Neuron (in vitro differentiated cells): ENCODE data around the gene NT5C2.
"Not testable (repeated sequence)": the region's sequence is repeated elsewhere in the genome, so short reads cannot be mapped to it uniquely, and the experiment has no call there.

Experiments used
- H2AFZ ChIP-seq: one replicate; pipeline ENCODE4 v1.6.1; 2013; ENCODE audit warnings: low read depth, mild to moderate bottlenecking, inconsistent platforms, low read length, moderate library complexity
- H3K27me3 ChIP-seq: one replicate; pipeline ENCODE4 v1.6.1; 2013; ENCODE audit warnings: low read length; ENCODE audit not compliant: insufficient read depth
- H3K36me3 ChIP-seq: one replicate; pipeline ENCODE4 v1.6.1; 2013; ENCODE audit warnings: low read length; ENCODE audit not compliant: insufficient read depth
- H3K4me1 ChIP-seq: one replicate; pipeline ENCODE4 v1.6.1; 2013; ENCODE audit warnings: low read length; ENCODE audit not compliant: insufficient read depth
- H3K4me3 ChIP-seq: 2 replicates; pipeline ENCODE4 v1.5.1; 2013; ENCODE audit warnings: mild to moderate bottlenecking, low read length, moderate library complexity
- H3K9me3 ChIP-seq: one replicate; pipeline ENCODE4 v1.6.1; 2013; ENCODE audit warnings: low read length

NT5C2 gene

DNA sequence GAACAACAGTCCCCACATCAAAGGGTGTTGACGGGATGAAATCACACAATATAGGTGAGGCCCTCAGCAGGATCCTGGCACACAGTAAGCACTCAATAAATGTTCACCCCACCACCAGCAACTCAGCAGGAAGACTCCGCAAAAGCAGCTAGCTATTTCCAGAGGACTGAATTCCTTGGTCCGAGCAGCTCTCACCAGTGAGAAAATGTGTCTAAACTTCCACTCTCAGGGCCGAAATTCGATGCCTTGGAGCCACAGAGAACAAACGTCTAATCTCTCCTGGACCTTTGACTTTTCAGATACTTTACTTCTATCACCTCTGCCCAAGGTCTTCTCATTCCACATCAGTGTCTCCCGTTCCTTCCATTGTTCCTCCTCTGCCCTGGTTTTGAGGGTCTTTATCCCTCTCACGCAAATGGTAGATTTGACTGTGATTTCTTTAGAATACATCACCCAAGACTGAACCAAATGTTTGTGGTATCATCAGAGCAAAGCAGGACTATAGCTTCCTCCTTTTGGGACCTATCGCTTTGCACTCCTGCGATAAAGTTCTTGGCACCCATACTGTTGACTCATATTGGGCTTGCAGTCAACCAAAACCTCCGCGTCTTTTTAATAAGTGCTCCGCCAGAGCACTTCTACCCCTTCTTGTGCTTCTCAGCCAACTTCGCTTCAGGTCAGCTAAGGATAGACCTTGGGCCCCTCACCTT, 903 bp upstream of the NT5C2 start:
- no peaks in the 10 kb centered on the region for H3K36me3 ChIP-seq
- no peaks in the 10 kb centered on the region for H3K9me3 ChIP-seq
- peaks cover 12% of the 10 kb centered on the region for H3K4me1 ChIP-seq
- H3K27me3 ChIP-seq: no peaks in the 10 kb centered on the region
- H2AFZ ChIP-seq: peak overlapping the region; percentile 56
- H3K4me3 ChIP-seq: peak overlapping the region; percentile 84

DNA sequence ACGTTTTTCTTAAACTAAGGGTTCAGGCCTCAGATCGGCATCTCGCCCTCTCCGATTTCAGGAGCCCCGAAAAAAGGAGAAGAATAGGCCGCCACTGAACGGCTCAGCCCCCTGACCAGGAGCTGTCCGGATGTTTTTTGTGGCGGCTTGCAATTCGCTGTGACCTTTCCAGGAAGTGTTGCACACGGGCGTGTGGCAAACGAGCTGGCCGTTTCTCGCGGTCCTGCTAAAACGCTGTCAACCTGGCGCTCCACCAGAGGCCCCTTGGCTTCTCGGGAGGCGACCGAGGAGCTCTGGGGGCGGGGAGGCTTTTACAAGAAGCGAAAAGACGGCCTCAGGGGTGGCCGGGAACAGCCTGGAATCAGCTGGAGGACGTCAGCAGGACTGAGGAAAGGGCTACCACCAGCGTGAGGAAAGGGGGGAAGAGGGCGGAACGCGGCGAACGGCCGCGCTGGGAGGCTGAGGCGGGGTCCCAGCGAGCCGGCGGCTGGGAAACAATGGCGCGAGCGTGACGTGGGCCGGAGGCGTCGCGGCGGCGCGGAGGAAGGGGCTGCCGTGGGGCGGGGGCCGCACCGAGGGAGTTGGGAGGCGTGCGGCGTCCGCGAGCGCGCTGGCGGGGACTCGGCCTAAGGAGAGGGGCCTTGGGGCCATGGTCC, 493 bp downstream of the NT5C2 start:
- Histone ChIP-seq H2AFZ (peak overlapping the region; percentile 56), H3K9me3 (no peaks in the 10 kb centered on the region), H3K27me3 (no peaks in the 10 kb centered on the region), H3K36me3 (no peaks in the 10 kb centered on the region), H3K4me3 (peak overlapping the region; percentile 84), H3K4me1 (peaks cover 12% of the 10 kb centered on the region)

DNA sequence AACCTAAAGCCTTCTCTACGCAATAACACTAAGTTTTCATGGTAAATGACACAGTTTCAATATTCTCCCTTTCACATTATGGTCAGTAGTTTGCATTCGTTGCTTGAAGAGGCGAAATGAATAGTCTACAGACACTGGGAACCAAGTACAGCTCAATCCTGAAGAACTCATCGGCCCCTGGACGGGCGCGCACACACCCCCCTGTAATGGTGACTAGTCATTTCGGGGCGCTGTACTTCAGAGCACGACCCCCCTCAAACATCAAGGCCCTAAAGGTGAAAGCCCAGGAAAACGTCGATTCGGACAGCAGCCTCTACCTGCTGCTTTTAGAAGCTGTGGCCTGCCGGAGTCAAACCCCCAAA, 1.0 kb downstream of the NT5C2 start:
- peak overlapping the region; percentile 56 for H2AFZ ChIP-seq

DNA sequence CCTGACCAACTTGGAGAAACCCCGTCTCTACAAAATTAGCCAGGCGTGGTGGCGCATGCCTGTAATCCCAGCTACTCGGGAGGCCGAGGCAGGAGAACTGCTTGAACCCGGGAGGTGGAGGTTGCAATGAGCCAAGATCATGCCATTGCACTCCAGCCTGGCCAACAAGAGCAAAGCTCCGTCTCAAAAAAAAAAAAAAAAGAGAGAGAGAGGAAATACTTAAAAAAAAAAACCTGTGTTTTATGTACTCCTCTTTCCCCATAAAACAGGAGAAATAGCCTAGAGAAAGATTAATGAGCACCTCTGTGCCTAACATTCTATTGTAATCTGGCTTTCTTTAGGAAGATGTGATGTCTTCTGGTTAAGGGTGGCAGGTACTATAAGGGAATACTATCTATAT, 1.9 kb downstream of the NT5C2 start:
- H3K4me3 ChIP-seq: peak overlapping the region; percentile 84
- not testable (repeated sequence) for H2AFZ ChIP-seq, H3K9me3 ChIP-seq, H3K27me3 ChIP-seq, H3K36me3 ChIP-seq
- peaks cover 12% of the 10 kb centered on the region for H3K4me1 ChIP-seq

More for the DNA sequence above, 1.0 kb downstream of the NT5C2 start:
- Histone ChIP-seq H3K27me3 (no peaks in the 10 kb centered on the region), H3K9me3 (no peaks in the 10 kb centered on the region), H3K4me3 (peak overlapping the region; percentile 84), H3K36me3 (no peaks in the 10 kb centered on the region), H3K4me1 (peaks cover 12% of the 10 kb centered on the region)

DNA sequence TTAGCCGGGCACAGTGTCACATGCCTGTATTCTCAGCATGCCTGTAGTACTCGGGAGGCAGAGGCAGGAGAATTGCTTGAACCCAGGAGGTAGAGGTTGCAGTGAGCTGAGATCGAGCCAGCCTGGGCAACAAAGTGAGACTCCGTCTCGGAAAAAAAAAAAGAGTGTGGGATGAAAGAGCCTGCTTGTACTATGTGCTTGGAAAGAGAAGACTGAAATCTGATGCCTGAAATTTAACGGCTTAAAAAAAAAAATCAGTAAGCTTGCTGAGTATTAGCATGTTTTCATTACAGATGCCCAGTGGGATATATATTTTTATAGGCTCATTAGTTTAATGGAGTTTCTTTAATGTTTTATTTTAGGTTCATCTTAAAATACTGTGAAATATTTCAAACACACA, 4.2 kb downstream of the NT5C2 start:
- H3K4me3 ChIP-seq: no peak overlapping the region

DNA sequence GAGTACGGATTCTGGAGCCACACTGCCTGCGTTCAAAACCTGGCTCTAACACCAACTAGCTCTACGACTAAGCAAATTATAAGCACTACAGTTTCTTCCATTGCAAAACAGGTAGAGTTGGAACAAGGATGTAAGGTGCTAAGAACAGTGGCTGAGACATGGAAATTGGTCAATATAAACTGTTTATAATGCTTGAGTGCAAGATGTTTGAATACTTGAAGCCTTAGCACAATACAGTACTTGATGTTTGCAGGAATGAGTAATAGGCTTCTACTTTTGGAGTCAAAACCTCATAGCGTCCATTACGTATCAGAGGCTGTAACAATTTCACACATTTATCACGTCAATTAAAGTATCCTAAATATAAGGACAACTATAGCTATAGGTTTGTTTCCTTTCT, 6.9 kb downstream of the NT5C2 start:
- no peak overlapping the region for H3K4me3 ChIP-seq
- H3K9me3 ChIP-seq: no peaks in the 10 kb centered on the region
- H2AFZ ChIP-seq: no peak overlapping the region
- H3K4me1 ChIP-seq: peaks cover 2% of the 10 kb centered on the region
- H3K27me3 ChIP-seq: no peaks in the 10 kb centered on the region
- H3K36me3 ChIP-seq: no peaks in the 10 kb centered on the region

More for the DNA sequence above, 4.2 kb downstream of the NT5C2 start:
- no peaks in the 10 kb centered on the region for H3K36me3 ChIP-seq
- H3K9me3 ChIP-seq: no peaks in the 10 kb centered on the region
- H3K4me1 ChIP-seq: peaks cover 12% of the 10 kb centered on the region
- no peak overlapping the region for H2AFZ ChIP-seq
- no peaks in the 10 kb centered on the region for H3K27me3 ChIP-seq

DNA sequence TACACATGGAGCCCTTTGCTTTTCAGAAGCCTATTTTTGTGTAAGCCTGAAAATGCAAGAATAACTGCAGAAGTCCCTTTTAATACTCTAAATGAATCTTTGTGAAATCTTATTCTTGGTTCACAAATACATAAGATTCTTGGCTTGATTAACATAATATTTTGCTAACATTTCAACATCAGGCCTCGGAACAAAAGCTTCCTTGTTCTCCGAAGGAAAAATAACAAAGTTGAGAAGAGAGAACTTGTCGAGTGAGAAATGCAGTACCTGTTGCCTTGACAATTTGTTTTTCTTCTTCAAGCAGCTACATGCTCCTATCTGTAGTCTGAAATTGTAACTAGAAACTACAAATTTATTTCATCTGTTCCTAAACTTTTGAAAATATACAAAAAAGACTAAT, 8.5 kb downstream of the NT5C2 start:
- H3K36me3 ChIP-seq: peaks cover 11% of the 10 kb centered on the region
- H3K27me3 ChIP-seq: no peaks in the 10 kb centered on the region
- no peak overlapping the region for H2AFZ ChIP-seq
- no peaks in the 10 kb centered on the region for H3K4me1 ChIP-seq
- no peak overlapping the region for H3K4me3 ChIP-seq
- no peaks in the 10 kb centered on the region for H3K9me3 ChIP-seq

DNA sequence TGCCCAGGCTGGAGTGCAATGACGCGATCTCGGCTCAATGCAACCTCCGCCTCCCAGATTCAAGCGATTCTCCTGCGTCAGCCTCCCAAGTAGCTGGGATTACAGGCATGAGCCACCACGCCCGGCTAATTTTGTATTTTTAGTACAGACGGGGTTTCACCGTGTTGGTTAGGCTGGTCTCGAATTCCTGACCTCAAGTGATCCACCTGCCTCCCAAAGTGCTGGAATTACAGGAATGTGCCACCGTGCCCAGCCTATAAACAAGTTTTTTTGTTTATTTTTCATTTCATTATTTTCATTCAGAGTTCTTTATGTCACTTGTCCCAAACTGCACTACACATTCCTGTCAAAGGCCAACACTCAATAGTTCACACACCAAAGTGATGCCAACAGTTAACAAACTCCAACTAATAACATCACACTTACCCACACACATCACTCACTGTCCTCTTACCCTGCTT, 9.1 kb downstream of the NT5C2 start:
- H3K27me3 ChIP-seq, H3K4me1 ChIP-seq, H3K4me3 ChIP-seq, H3K9me3 ChIP-seq, H2AFZ ChIP-seq: not testable (repeated sequence)
- peaks cover 11% of the 10 kb centered on the region for H3K36me3 ChIP-seq

DNA sequence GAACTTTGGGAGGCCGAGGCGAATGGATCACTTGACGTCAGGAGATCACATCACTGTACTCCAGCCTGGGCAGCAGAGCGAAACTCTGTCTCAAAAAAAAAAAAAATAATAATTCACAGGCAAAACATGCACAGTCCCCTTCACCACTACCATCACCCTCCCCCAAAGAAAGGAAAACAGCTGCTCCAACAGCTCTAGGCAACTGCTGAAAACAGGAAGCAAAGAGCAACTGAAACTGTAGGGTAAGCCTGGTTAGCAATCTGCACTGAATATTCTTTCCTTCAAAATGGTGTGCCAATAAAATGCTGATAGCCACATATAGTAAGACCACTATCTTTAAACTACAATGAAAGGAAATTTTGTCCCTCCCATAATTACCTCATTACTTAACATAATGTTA, 11.8 kb downstream of the NT5C2 start:
- Histone ChIP-seq H3K4me3 (no peak overlapping the region), H3K27me3 (no peaks in the 10 kb centered on the region), H3K36me3 (peaks cover 16% of the 10 kb centered on the region), H3K9me3 (no peaks in the 10 kb centered on the region), H3K4me1 (no peaks in the 10 kb centered on the region), H2AFZ (no peak overlapping the region)

DNA sequence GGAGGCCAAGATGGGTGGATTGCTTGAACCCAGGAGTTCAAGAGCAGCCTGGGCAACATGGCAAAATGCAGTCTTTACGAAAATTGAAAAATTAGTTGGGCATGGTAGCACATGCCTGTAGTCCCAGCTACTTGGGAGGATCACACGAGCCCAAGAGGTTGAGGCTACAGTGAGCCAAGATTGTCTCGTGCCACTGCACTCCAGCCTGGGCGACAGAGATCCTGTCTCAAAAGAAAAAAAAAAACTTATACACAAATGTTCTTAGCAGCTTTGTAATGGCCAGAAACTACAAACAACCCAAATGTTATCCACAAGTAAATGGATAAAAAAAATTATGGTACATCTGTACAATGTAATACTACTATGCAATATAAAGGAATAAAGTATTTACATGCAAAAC, 12.6 kb downstream of the NT5C2 start:
- Histone ChIP-seq H3K4me3 (no peak overlapping the region), H3K9me3 (no peaks in the 10 kb centered on the region), H3K27me3 (no peaks in the 10 kb centered on the region), H2AFZ (no peak overlapping the region), H3K36me3 (peaks cover 16% of the 10 kb centered on the region), H3K4me1 (no peaks in the 10 kb centered on the region)

DNA sequence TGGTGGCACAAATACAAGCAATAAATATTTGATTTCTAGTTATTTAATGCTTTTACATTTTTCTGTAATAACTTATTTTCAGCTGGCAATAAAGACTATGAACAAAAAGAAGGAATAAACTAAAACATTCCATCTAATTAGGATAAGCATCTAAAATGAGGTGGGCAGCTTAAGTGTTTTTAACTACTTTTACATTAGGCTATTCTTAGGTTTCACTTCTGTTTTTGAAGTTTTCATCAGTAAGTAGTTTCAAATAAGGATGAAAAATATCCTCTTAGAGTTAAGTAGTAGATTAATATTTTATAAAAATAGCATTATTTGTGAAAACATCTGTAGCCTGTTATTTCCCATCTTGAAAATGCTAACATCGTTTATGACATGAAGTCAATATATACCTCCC, 15.9 kb downstream of the NT5C2 start:
- H3K4me3 ChIP-seq: no peak overlapping the region
- H3K27me3 ChIP-seq: no peaks in the 10 kb centered on the region
- H2AFZ ChIP-seq: no peak overlapping the region
- peaks cover 3% of the 10 kb centered on the region for H3K9me3 ChIP-seq
- no peaks in the 10 kb centered on the region for H3K4me1 ChIP-seq
- peaks cover 34% of the 10 kb centered on the region for H3K36me3 ChIP-seq

DNA sequence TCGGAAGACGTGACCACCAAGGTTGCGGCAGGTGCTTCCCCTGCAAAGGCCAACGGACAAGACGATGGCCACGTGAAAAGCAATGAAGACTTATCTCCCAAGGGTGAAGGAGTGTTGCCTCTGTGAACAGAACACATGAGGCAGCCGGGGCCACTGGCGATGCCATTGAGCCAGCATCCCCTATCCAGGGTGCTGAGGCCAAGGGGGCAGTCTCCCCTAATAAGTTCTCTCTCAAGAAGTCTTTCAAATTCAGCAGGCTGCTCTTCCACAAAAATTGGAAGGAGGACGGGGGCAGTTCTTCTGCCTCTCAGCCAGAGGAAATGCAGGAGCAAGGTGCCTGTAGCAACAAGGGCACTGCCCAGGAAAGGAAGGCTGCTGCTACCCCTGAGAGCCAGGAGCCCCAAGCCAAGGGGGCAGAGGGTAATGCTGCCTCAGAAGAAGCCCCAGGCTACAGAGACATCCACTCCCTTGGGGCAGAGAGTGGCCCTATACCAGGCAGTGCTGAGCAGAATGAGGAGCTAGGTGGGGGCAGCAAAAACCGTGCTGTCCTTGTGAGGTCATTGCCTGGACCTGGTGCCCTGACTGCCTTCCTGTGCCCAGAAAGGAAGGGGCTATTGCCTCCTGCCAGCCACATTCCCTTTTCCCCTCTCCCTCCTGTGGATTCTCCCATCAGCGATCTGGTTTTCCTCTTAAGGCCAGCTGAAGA, 17.3 kb downstream of the NT5C2 start:
- Histone ChIP-seq H3K36me3 (peaks cover 42% of the 10 kb centered on the region), H3K4me1 (no peaks in the 10 kb centered on the region), H3K4me3 (no peak overlapping the region), H2AFZ (no peak overlapping the region), H3K9me3 (peaks cover 3% of the 10 kb centered on the region), H3K27me3 (no peaks in the 10 kb centered on the region)

DNA sequence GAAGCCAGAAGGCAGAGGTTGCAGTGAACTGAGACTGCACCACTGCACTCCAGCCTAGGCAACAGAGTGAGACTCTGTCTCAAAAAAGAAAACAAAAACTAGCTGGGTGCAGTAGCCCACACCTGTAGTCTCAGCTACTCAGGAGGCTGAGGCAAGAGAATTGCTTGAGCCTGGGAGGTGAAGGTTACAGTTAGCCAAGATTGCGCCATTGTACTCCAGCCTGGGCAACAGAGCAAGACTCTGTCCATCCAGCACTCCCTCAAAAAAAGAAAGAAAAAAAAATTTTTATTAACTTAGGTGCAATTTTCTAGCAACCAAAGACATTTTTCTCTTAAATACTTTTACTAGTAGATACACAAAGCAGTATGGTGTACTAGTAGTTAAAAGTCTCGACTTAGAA, 18.7 kb downstream of the NT5C2 start:
- not testable (repeated sequence) for H3K4me3 ChIP-seq, H3K4me1 ChIP-seq, H2AFZ ChIP-seq, H3K27me3 ChIP-seq, H3K9me3 ChIP-seq
- H3K36me3 ChIP-seq: peaks cover 41% of the 10 kb centered on the region
